HG03520 (cell line): ENCODE results near the gene UFL1.
A peak's percentile ranks its signal among the peaks of the same experiment; 100 is the strongest.

Experiments used
- ATAC-seq: cut with Tn5 transposase; IDR thresholded peaks from one replicate; pipeline ENCODE4 v1.9.1; 2021; ENCODE audit warnings: mild to moderate bottlenecking, moderate library complexity; ENCODE audit not compliant: unreplicated experiment

The UFL1 gene

GRCh38 chr6:96571551-96571950 is 49.9 kb downstream of the UFL1 start:
- ATAC-seq, result no peak

- no peak for ATAC-seq
These were observed 53.8 kb downstream of the UFL1 start for GRCh38 chr6:96575359-96575758.

- ATAC-seq, result no peak
These were observed 54.6 kb downstream of the UFL1 start for GRCh38 chr6:96576221-96576620.

GRCh38 chr6:96582021-96582420 is 60.4 kb downstream of the UFL1 start:
- no peak for ATAC-seq

GRCh38 chr6:96582436-96582835 is 60.8 kb downstream of the UFL1 start:
- no peak for ATAC-seq

- ATAC-seq, result peak; percentile 53
These were observed 82.8 kb downstream of the UFL1 start for GRCh38 chr6:96604420-96604819.
